ENCODE data around the gene NOTCH2. TPM values are rescaled to one million over a fixed set of nuclear protein-coding genes. Genes with fewer than 3 reads are reported as not detected.

Gene NOTCH2
- total and polyA plus RNA-seq, 2 experiments from 2014 or later: 8.5 to 56.6 TPM

DNA sequence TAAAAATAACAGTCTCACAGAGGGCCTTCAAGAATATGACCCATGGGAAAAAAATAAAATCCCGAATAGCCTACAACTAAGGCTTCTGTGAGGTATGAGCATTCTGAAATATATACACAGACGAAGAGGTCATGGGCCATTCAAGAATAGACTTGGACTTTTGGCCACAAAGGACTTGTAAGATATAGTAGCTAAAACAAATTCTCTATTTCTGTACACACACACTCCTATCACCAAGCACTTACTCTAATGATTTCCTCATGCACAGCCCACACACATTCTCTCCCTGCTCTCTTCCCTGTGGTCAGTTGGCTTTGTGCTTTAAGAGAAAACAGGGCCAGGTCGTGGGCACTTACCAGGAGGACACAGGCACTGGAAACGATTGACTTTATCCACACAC lies 103.4 kb downstream of the NOTCH2 start:
- H3K36me3 ChIP-seq (ENCODE audit: insufficient read depth): 0 out of 2 replicates have a peak, but pooled peaks cover 14% of the 10 kb centered on the region
- DNase-seq (ENCODE audit: low spot score) (no peak), ATAC-seq (no peak)
- H3K27me3 ChIP-seq (ENCODE audit: insufficient read depth): no peaks in the 10 kb centered on the region
- H3K79me2 ChIP-seq (replicated peaks; ENCODE audit: insufficient read depth): no peaks in the 10 kb centered on the region
- H3K4me1 ChIP-seq (ENCODE audit: insufficient read depth): no peaks in the 10 kb centered on the region
- peaks cover 4% of the 10 kb centered on the region; the same call in 1 of the 2 replicates for H3K9me2 ChIP-seq (ENCODE audit: insufficient read depth)
- no peak overlapping the region for H3K4me3 ChIP-seq
- no peak for TF ChIP-seq ZNF462 (CRISPR knock-in tag; IDR thresholded peaks at IDR 0.05)
- TF ChIP-seq, protein P1, sequence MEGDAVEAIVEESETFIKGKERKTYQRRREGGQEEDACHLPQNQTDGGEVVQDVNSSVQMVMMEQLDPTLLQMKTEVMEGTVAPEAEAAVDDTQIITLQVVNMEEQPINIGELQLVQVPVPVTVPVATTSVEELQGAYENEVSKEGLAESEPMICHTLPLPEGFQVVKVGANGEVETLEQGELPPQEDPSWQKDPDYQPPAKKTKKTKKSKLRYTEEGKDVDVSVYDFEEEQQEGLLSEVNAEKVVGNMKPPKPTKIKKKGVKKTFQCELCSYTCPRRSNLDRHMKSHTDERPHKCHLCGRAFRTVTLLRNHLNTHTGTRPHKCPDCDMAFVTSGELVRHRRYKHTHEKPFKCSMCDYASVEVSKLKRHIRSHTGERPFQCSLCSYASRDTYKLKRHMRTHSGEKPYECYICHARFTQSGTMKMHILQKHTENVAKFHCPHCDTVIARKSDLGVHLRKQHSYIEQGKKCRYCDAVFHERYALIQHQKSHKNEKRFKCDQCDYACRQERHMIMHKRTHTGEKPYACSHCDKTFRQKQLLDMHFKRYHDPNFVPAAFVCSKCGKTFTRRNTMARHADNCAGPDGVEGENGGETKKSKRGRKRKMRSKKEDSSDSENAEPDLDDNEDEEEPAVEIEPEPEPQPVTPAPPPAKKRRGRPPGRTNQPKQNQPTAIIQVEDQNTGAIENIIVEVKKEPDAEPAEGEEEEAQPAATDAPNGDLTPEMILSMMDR (conservative IDR thresholded peaks at IDR 0.05; ENCODE audit: low read depth in 2 of 2): no peak
- no peak for TF ChIP-seq NANOG (IDR thresholded peaks at IDR 0.05; ENCODE audit: borderline replicate concordance)
- TF ChIP-seq ZNF331 (CRISPR knock-in tag; IDR thresholded peaks at IDR 0.05; ENCODE audit: low read depth): no peak
- no peak for TF ChIP-seq REST (IDR thresholded peaks at IDR 0.05; ENCODE audit: unreplicated experiment)
- TF ChIP-seq EZH2 (IDR thresholded peaks at IDR 0.05; ENCODE audit: low read depth, unreplicated experiment): no peak
- no peak for TF ChIP-seq ZNF114 (CRISPR knock-in tag; IDR thresholded peaks at IDR 0.05)
- TF ChIP-seq JUNB (IDR thresholded peaks at IDR 0.05; ENCODE audit: unreplicated experiment): no peak
- TF ChIP-seq CREB1 (CRISPR knock-in tag; IDR thresholded peaks at IDR 0.05; ENCODE audit: low read depth): no peak
- TF ChIP-seq EZH2phosphoT487 (IDR thresholded peaks at IDR 0.05; ENCODE audit: unreplicated experiment): no peak
- TF ChIP-seq STAT1 (IDR thresholded peaks at IDR 0.05; ENCODE audit: unreplicated experiment): no peak
- no peak for TF ChIP-seq POLR2AphosphoS5 (IDR thresholded peaks at IDR 0.05; ENCODE audit: low read depth)
- TF ChIP-seq, protein P2, sequence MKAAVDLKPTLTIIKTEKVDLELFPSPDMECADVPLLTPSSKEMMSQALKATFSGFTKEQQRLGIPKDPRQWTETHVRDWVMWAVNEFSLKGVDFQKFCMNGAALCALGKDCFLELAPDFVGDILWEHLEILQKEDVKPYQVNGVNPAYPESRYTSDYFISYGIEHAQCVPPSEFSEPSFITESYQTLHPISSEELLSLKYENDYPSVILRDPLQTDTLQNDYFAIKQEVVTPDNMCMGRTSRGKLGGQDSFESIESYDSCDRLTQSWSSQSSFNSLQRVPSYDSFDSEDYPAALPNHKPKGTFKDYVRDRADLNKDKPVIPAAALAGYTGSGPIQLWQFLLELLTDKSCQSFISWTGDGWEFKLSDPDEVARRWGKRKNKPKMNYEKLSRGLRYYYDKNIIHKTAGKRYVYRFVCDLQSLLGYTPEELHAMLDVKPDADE (IDR thresholded peaks at IDR 0.05): no peak
- H3F3A ChIP-seq (replicated peaks; ENCODE audit: low read depth): no peaks in the 10 kb centered on the region
- no peak overlapping the region for H3K4me2 ChIP-seq
- H3K9me3 Mint-ChIP-seq: no peaks in the 10 kb centered on the region
- H3K27ac Mint-ChIP-seq: no peak overlapping the region
- H3K27ac ChIP-seq (ENCODE audit: low read depth): no peak overlapping the region
- H3K36me3 Mint-ChIP-seq (ENCODE audit: low read depth): peaks cover 3% of the 10 kb centered on the region; the same call in 2 of the 3 replicates
- H3K27me3 Mint-ChIP-seq (ENCODE audit: insufficient read depth, low read depth, poor library complexity): peaks cover 1% of the 10 kb centered on the region
- 0 out of 2 replicates have a peak, but pooled peaks cover 3% of the 10 kb centered on the region for H4K20me1 ChIP-seq (replicated peaks; ENCODE audit: insufficient read depth)
- no peak overlapping the region for H3K4me3 Mint-ChIP-seq
- H3K4me1 Mint-ChIP-seq: no peaks in the 10 kb centered on the region
- H2AFZ ChIP-seq: no peak overlapping the region

Data from GM23338 (cell line).